ENCODE results near the gene FHDC1.

FHDC1 gene

GRCh38 chr4:152991398-152991797 lies 55.3 kb downstream of the FHDC1 start:
- H3K36me3 Mint-ChIP-seq (ENCODE audit: low read depth): no peaks in the 10 kb centered on the region
- no peak overlapping the region for H3K4me3 Mint-ChIP-seq
- H3K27ac Mint-ChIP-seq: no peak overlapping the region
- H3K9me3 Mint-ChIP-seq: no peaks in the 10 kb centered on the region
- no peaks in the 10 kb centered on the region for H3K27me3 Mint-ChIP-seq
- DNase-seq: no peak
- H3K4me1 Mint-ChIP-seq (ENCODE audit: low read depth): no peaks in the 10 kb centered on the region

DNA sequence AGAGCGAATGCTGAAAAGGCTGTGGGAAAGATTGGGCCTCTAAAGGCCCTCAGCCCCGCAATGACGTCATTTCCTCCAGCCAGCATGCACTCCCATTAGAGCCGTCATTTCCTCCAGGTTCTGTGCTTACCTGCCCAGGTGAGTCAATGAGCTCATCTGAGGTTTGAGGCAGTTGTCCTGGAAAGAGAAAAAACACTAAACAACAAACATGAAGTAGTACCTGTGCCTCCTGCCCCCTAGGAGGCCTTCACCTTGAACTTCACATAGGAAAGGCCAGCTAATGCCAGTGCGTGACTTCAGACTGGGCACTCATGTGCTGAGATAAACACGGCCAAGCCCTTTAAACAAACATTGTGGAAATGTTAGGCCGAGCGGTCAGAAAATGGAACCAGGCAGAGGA lies 55.9 kb downstream of the FHDC1 start:
- H3K27ac Mint-ChIP-seq: no peak overlapping the region
- H3K4me3 Mint-ChIP-seq: no peak overlapping the region
- DNase-seq: no peak
- no peaks in the 10 kb centered on the region for H3K9me3 Mint-ChIP-seq
- no peaks in the 10 kb centered on the region for H3K27me3 Mint-ChIP-seq
- H3K36me3 Mint-ChIP-seq (ENCODE audit: low read depth): no peaks in the 10 kb centered on the region
- H3K4me1 Mint-ChIP-seq (ENCODE audit: low read depth): no peaks in the 10 kb centered on the region

- H3K9me3 Mint-ChIP-seq: no peaks in the 10 kb centered on the region
- no peak for DNase-seq
- H3K27me3 Mint-ChIP-seq: no peaks in the 10 kb centered on the region
- H3K36me3 Mint-ChIP-seq (ENCODE audit: low read depth): no peaks in the 10 kb centered on the region
- H3K4me1 Mint-ChIP-seq (ENCODE audit: low read depth): no peaks in the 10 kb centered on the region
- no peak overlapping the region for H3K4me3 Mint-ChIP-seq
- H3K27ac Mint-ChIP-seq: no peak overlapping the region
These were observed 56.3 kb downstream of the FHDC1 start for GRCh38 chr4:152992466-152992865.

DNA sequence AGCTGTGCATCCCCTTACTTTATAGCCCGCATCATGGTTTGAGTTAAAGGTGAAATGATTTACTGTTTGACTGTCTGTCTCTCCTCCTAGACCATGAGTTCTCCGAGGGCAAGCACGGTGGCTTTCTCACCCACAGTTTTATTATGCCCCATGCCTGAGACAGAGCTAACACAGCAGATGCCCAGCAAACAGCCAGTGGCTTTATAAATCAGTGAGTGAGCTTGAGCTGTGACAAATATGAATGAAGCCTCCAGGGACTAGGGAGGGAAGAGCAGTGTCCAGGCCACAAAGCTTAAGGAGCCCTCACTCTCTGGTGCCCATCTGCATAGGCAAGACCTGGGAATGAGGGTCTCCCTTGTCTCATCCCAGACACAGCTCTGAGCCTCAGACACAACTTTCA lies 57.9 kb downstream of the FHDC1 start:
- Mint-ChIP-seq H3K4me1 (ENCODE audit: low read depth) (no peaks in the 10 kb centered on the region), H3K27me3 (peaks cover 5% of the 10 kb centered on the region), H3K36me3 (ENCODE audit: low read depth) (no peaks in the 10 kb centered on the region), H3K4me3 (no peak overlapping the region), H3K9me3 (no peaks in the 10 kb centered on the region), H3K27ac (no peak overlapping the region)
- DNase-seq: no peak

DNA sequence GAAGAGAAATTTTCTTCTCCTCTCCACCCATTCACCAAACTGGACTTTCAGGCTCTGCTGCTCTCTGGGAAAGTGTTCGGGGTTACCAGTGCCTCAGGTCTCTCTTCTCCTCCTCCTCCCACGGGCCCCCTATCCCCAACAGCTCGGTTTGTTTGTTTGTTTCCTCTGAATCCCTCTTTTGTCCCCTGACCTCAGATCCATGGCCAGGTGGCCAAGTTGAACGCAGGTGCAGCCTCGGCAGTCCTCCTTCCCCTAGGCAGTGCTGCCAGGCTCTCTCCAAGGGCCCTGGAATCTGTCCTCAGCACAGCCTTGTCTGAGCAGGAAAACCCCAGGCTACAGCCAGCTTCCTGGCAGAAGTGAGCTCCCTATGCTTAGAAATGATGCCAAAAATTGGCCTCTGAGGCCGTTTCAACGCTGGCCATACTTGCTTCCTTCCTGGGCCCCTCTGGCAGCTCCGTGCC lies 60.0 kb downstream of the FHDC1 start:
- Mint-ChIP-seq H3K27me3 (peaks cover 5% of the 10 kb centered on the region), H3K27ac (no peak overlapping the region), H3K36me3 (ENCODE audit: low read depth) (no peaks in the 10 kb centered on the region), H3K4me3 (no peak overlapping the region), H3K4me1 (ENCODE audit: low read depth) (no peaks in the 10 kb centered on the region), H3K9me3 (no peaks in the 10 kb centered on the region)
- no peak for DNase-seq

DNA sequence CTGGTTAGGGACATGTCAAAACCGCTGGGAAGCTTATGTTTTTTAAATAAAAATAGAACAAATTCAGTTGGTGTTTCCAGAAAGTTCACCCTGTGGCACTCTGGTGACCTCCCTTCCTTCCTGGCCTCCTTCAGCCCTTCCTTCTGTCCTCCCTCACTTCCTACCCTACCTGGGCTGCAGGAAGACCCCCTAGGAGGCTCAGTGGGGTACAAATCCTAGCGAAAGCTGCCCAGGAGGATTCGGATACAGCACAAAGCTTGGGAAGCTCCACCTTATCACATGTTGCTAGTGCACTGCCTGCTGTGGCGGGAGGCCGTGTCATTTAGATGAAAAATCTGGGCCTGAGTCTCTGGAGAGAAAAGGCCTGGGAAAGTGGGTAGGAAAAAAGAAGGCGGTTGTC lies 60.5 kb downstream of the FHDC1 start:
- Mint-ChIP-seq H3K27me3 (peaks cover 5% of the 10 kb centered on the region), H3K36me3 (ENCODE audit: low read depth) (no peaks in the 10 kb centered on the region), H3K9me3 (no peaks in the 10 kb centered on the region), H3K4me3 (no peak overlapping the region), H3K27ac (no peak overlapping the region), H3K4me1 (ENCODE audit: low read depth) (no peaks in the 10 kb centered on the region)
- DNase-seq: no peak

GRCh38 chr4:152997288-152997687 lies 61.2 kb downstream of the FHDC1 start:
- Mint-ChIP-seq H3K27ac (no peak overlapping the region), H3K36me3 (ENCODE audit: low read depth) (no peaks in the 10 kb centered on the region), H3K4me3 (no peak overlapping the region), H3K9me3 (no peaks in the 10 kb centered on the region), H3K27me3 (peaks cover 5% of the 10 kb centered on the region), H3K4me1 (ENCODE audit: low read depth) (no peaks in the 10 kb centered on the region)
- no peak for DNase-seq

GRCh38 chr4:152997771-152998487 lies 61.8 kb downstream of the FHDC1 start:
- Mint-ChIP-seq H3K4me3 (no peak overlapping the region), H3K9me3 (no peaks in the 10 kb centered on the region), H3K27ac (no peak overlapping the region), H3K4me1 (ENCODE audit: low read depth) (no peaks in the 10 kb centered on the region), H3K27me3 (peaks cover 5% of the 10 kb centered on the region), H3K36me3 (ENCODE audit: low read depth) (no peaks in the 10 kb centered on the region)
- no peak for DNase-seq

DNA sequence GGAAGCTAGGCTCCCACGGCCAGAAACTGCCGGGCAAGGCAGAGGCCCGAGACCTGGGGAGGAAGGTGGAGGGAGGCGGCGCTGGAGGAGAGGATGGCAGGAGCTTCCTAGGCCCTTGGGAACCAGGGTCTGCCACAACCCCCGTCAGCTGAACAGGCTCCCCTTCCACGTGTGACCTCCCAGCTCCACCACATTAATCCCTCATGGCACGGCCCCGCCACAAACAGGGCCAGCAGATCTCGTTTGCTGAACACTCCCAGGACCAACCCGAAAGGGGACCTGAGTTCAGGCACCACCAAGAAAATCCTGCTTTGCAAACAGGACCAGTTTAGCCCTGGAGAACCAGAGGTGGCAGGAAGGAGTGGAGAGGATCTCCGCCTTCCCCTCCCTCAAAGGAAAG lies 62.7 kb downstream of the FHDC1 start:
- H3K4me3 Mint-ChIP-seq: no peak overlapping the region
- DNase-seq: no peak
- H3K27me3 Mint-ChIP-seq: peaks cover 5% of the 10 kb centered on the region
- no peaks in the 10 kb centered on the region for H3K9me3 Mint-ChIP-seq
- no peaks in the 10 kb centered on the region for H3K4me1 Mint-ChIP-seq (ENCODE audit: low read depth)
- no peaks in the 10 kb centered on the region for H3K36me3 Mint-ChIP-seq (ENCODE audit: low read depth)
- no peak overlapping the region for H3K27ac Mint-ChIP-seq

DNA sequence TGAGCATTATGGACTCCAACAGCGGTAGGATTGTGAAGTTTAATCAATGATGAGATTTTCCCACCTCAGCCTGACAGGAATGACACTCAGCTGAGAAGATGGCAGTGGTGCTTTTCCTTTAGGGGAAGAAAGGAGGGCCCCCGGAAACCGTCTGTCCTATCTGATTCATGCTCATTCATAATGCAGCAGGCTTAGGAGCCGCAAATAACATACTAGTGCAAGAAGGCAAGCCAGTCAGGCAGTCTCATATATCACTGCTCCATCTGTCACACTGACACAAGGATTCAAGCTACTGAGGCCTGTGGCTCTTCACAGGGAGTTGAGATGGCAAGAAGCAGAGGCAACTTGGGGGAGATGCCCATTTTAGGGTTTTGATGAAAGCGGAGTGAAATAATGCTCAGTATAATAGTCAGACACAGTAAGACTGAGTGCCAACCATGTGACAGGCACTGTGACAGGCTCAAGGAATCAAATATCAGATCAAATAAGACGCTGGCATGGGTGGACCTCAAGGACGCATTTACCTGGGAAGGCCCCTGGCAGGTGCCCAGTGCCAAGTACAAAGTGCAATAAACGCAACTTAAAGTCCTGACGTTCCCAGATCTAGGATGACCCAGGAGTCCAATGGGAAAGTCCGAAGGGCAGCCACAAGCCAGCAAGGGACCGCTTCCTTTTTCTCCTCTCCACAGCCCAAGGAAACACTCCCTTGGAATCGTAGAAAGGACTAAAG lies 63.4 kb downstream of the FHDC1 start:
- DNase-seq: no peak
- Mint-ChIP-seq H3K9me3 (no peaks in the 10 kb centered on the region), H3K4me3 (no peak overlapping the region), H3K27ac (no peak overlapping the region), H3K27me3 (peaks cover 5% of the 10 kb centered on the region), H3K36me3 (ENCODE audit: low read depth) (no peaks in the 10 kb centered on the region), H3K4me1 (ENCODE audit: low read depth) (no peaks in the 10 kb centered on the region)

- Mint-ChIP-seq H3K36me3 (ENCODE audit: low read depth) (no peaks in the 10 kb centered on the region), H3K27me3 (peaks cover 5% of the 10 kb centered on the region), H3K9me3 (no peaks in the 10 kb centered on the region), H3K27ac (no peak overlapping the region), H3K4me3 (no peak overlapping the region), H3K4me1 (ENCODE audit: low read depth) (no peaks in the 10 kb centered on the region)
- DNase-seq: no peak
These were observed 63.9 kb downstream of the FHDC1 start for GRCh38 chr4:153000076-153000420.

DNA sequence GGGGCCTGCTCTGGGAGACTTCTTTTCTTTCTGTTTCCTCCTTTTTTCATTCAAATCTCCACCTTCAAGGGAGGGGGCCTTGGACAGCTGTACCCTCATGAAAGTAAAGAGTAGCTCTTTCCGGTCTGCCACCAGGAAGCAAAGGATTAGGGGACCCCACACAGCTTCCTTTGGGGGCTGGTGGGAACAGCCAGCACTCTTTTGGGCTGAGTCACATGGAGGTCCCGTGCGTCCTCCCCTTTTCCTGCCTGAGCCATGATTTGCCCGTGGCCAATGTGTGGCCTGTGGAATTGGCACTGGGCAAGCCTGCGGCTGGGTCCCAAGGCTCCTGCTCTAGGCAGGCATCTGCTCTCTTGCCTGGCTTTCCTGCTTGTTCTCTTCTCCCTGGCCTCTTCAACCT lies 65.5 kb downstream of the FHDC1 start:
- Mint-ChIP-seq H3K9me3 (no peaks in the 10 kb centered on the region), H3K27me3 (peaks cover 5% of the 10 kb centered on the region), H3K4me1 (ENCODE audit: low read depth) (no peaks in the 10 kb centered on the region), H3K4me3 (no peak overlapping the region), H3K27ac (no peak overlapping the region), H3K36me3 (ENCODE audit: low read depth) (no peaks in the 10 kb centered on the region)
- DNase-seq: no peak

DNA sequence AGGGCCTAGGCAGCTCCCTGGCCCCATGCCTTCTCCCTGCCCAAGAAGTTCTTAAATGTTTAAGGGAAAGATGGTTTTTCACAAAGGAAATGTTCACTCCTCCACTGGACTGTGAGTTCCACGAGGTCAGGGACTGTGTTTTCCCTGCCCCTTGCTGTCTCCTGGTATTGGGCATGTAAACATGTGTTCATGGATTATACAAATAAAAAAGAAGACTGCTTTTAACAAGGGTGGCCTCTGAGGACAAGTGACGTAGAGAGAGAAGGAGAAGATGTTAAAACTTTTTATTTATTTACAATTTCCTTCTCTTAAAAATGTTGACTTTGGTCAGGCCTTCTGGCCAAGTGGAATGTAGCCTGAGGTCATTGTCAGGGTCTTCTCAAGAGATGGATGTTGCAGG lies 66.0 kb downstream of the FHDC1 start:
- Mint-ChIP-seq H3K27ac (no peak overlapping the region), H3K27me3 (peaks cover 5% of the 10 kb centered on the region), H3K4me3 (no peak overlapping the region), H3K36me3 (ENCODE audit: low read depth) (no peaks in the 10 kb centered on the region), H3K4me1 (ENCODE audit: low read depth) (no peaks in the 10 kb centered on the region), H3K9me3 (no peaks in the 10 kb centered on the region)
- no peak for DNase-seq

DNA sequence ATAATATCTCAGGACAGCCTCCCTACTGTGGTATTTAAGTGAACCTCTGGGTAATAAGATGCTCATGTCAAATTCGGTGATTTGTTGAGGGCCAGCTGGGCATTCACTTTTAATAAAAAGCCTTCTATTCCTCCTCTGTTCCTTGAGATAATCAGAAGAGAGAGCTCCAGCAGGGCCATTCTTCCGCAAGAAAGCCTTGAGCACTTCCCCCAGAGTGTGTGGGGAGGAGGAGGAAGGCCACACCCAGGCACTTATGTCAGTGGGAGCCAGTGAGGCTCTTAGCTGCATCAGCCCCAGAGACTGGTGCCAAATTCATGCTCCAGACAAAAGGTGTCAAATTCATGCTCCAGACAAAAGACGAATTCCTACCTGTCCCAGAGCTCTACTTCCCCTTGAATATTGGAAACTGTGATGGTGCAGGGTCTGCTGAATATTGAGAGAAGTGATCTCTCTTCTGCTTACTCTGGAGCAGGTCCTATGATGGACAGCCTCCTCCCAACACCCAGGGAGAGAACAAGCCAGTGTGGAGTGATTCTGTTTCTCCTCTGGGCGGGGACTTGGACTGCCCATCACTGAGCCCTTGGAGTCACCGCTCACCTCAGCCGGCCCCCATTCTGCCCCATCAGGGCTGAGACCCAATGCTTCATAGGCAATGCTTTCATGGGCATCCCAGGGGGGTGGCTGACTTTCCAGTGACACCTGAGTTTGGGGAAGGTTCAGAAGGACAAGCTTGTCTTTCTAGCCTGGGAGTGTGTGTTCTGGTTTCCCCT lies 68.1 kb downstream of the FHDC1 start:
- Mint-ChIP-seq H3K9me3 (no peaks in the 10 kb centered on the region), H3K4me3 (no peak overlapping the region), H3K36me3 (ENCODE audit: low read depth) (no peaks in the 10 kb centered on the region), H3K27ac (no peak overlapping the region), H3K4me1 (ENCODE audit: low read depth) (no peaks in the 10 kb centered on the region), H3K27me3 (no peaks in the 10 kb centered on the region)
- DNase-seq: no peak

GRCh38 chr4:153005899-153006381 lies 69.8 kb downstream of the FHDC1 start:
- no peak overlapping the region for H3K27ac Mint-ChIP-seq
- no peak for DNase-seq
- H3K36me3 Mint-ChIP-seq (ENCODE audit: low read depth): no peaks in the 10 kb centered on the region
- no peaks in the 10 kb centered on the region for H3K9me3 Mint-ChIP-seq
- no peak overlapping the region for H3K4me3 Mint-ChIP-seq
- H3K4me1 Mint-ChIP-seq (ENCODE audit: low read depth): no peaks in the 10 kb centered on the region
- H3K27me3 Mint-ChIP-seq: no peaks in the 10 kb centered on the region
